ENCODE results near the gene NRP2. TPM values are rescaled to one million over a fixed set of nuclear protein-coding genes. Genes with fewer than 3 reads are reported as not detected.

NRP2 gene
- total RNA-seq, 4 donors from 2014 or later, result 4.9 to 22.4 (median 14.5) TPM

DNA sequence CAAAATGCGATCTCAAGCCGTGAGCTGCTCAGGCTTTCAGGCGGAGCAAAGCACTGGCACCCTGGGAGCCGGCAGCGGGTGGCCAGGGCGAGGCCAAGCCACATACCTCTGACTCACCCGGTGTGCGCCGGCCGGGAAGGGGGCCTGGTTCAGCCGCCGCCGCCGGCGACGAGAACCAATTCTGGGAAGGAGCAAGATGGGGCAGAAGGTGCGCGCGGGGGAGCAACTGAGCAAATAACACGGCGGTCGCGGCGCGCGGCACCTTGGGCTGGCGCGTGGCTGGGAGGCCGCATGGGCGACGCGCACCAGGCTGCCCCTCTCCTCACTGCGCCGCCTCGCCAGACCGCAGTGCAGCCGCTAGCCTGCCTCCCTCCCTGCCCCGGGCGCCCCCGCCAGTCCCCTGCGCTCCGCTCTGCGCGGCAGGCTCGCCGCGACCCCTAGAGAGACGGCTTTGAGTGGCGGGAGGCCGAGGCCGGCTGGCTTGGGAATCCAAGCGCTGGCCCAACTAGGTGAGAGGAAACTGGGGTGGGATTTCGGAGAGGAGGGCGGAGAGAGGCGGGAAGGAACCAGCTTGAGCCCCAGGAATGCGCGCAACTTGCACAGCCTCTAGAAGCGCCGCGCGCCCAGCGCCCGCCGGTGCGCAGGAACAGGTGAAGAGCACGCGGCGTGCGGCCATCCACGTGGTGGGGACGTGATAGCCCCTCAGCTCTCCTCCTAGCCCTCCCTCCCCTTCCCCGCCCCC is 3.2 kb downstream of the NRP2 start:
- H3K4me1 ChIP-seq, result peaks cover 0 to 47% (median 8%) of the 10 kb centered on the region in 4 donors
- peaks cover 0 to 4% of the 10 kb centered on the region in 2 donors for H3K27me3 ChIP-seq
- no peaks in the 10 kb centered on the region for H3K9me3 ChIP-seq
- H3K4me3 ChIP-seq, result peak overlapping the region; percentile 29 to 76 (median 53)
- DNase-seq, result peak in 1 of 3 donors; percentile 53
- H3K36me3 ChIP-seq, result no peaks in the 10 kb centered on the region
- H3K27ac ChIP-seq, result peak overlapping the region in 3 of 4 donors; percentile 48 to 83 (median 59)
- TF ChIP-seq, protein P1, sequence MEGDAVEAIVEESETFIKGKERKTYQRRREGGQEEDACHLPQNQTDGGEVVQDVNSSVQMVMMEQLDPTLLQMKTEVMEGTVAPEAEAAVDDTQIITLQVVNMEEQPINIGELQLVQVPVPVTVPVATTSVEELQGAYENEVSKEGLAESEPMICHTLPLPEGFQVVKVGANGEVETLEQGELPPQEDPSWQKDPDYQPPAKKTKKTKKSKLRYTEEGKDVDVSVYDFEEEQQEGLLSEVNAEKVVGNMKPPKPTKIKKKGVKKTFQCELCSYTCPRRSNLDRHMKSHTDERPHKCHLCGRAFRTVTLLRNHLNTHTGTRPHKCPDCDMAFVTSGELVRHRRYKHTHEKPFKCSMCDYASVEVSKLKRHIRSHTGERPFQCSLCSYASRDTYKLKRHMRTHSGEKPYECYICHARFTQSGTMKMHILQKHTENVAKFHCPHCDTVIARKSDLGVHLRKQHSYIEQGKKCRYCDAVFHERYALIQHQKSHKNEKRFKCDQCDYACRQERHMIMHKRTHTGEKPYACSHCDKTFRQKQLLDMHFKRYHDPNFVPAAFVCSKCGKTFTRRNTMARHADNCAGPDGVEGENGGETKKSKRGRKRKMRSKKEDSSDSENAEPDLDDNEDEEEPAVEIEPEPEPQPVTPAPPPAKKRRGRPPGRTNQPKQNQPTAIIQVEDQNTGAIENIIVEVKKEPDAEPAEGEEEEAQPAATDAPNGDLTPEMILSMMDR (IDR thresholded peaks at IDR 0.05), result no peak
- no peak for TF ChIP-seq POLR2A (IDR thresholded peaks at IDR 0.05)

DNA sequence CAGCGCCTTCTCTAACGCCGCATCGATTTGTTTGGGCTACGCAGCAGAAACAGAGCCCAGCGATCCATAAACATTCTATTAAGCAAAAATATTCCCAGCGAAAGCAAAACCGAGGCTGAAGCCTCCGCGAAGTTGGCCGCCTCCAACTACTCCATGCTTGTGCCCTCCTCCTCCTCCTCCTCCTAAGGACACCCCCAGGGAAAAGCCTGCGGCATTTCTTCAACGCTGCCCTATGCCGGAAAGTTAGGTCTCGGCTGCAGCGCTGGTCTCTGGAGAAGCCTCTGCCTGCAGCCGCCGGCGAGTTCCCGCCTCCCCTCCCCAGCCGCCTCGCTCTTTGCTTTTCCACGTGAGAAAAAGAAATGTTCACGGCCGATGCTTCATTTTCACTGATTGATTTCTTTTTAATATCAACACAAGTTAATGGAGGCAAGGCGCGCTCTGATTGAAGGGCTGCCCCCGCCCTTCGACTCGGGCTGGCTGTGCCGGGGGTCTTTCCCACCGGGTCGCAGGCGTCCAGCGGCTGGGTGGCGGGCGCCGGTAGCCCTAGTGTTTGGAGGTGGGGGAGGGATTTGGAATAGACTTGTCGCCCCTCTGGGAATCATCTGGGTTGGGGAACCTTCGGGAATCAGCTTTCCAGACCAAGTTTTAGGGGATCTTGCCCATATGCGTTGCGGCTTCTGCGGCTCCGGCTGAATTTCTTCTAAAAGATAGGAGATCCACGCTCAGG is 3.9 kb downstream of the NRP2 start:
- DNase-seq, result peak in 1 of 3 donors; percentile 45
- Histone ChIP-seq H3K4me1 (peaks cover 0 to 46% (median 8%) of the 10 kb centered on the region in 4 donors), H3K27ac (peak overlapping the region in 3 of 4 donors; percentile 48 to 83 (median 59)), H3K27me3 (peaks cover 0 to 4% of the 10 kb centered on the region in 2 donors), H3K9me3 (no peaks in the 10 kb centered on the region), H3K4me3 (peak overlapping the region; percentile 29 to 76 (median 53)), H3K36me3 (no peaks in the 10 kb centered on the region)
- no peak for TF ChIP-seq POLR2A (IDR thresholded peaks at IDR 0.05)
- TF ChIP-seq, protein P1 (IDR thresholded peaks at IDR 0.05), result no peak

DNA sequence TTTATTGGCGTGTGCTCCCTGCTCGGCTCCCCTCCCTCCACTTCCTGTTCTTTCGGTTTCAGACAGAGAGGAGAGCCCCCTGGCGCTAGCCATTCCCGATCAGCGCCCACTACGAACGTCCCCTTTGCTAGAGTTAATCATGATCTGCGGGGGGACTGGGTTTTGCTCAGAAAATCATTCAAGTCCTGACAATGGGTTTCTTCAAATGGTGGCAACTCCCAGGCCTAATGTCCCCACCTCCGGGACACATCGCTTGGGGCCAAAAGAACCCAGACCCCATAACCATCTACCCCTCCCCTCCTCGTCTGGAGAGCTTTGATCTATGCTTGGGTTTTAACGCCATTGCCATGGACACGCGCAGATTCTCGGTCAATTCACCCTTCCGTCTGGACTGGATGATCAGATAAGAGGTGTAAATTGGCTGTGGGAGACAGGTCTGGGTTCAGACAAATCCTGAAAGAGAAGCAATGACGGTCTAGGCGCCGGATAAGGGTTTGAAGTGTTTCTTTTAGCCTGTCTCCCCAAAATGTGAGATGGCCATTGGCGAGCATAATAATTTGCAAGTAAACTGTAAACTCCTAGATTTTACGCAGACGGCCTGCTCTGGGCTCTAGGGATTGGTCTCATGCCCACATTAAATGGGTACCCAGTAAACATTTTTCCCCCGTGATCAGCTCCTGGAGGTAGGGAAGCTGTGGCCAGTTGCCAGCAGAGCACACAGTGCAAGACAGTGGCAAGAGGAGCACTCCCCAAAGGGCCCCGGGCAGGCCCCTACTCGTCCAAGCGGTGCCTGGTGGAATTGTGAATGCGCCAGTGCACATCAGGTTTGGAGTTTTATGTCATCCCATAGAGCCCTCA is 4.7 kb downstream of the NRP2 start:
- H3K4me1 ChIP-seq, result peaks cover 0 to 39% (median 8%) of the 10 kb centered on the region in 4 donors
- H3K27me3 ChIP-seq, result peaks cover 0 to 4% of the 10 kb centered on the region in 2 donors
- H3K9me3 ChIP-seq, result no peaks in the 10 kb centered on the region
- peak overlapping the region in 2 of 4 donors; percentile 7 to 83 for H3K27ac ChIP-seq
- H3K4me3 ChIP-seq, result peak overlapping the region; percentile 29 to 76 (median 53)
- TF ChIP-seq, protein P1 (IDR thresholded peaks at IDR 0.05), result no peak
- H3K36me3 ChIP-seq, result no peaks in the 10 kb centered on the region
- peak in 1 of 3 donors; percentile 46 for DNase-seq

DNA sequence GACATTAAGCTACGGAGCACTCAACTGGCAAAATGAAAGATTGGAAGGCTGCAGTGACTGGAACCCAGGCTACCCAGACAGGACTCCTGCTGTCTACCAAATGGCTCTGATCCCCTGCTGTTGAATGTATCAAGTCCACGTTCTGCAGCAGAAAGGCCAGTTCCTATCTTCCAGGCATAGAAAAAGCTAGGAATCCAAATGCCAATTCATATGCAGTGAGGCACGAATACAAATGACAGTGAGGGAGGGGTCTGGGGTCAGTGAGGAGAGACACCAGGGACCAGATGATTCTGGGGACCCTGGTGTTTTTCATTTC is 5.3 kb downstream of the NRP2 start:
- Histone ChIP-seq H3K27ac (peak overlapping the region in 1 of 4 donors; percentile 83), H3K9me3 (no peaks in the 10 kb centered on the region), H3K36me3 (no peaks in the 10 kb centered on the region), H3K4me3 (peak overlapping the region in 1 of 4 donors; percentile 76), H3K27me3 (peaks cover 0 to 4% of the 10 kb centered on the region in 2 donors), H3K4me1 (peaks cover 0 to 36% (median 8%) of the 10 kb centered on the region in 4 donors)
- no peak for DNase-seq
- TF ChIP-seq POLR2A (IDR thresholded peaks at IDR 0.05), result no peak
- TF ChIP-seq, protein P1 (IDR thresholded peaks at IDR 0.05), result no peak

Data from Peyer's patch (tissue), 4 donors.